ENCODE measurements around the gene TP53I3.
A peak's percentile ranks its signal among the peaks of the same experiment; 100 is the strongest.
"Not testable (repeated sequence)": the region's sequence is repeated elsewhere in the genome, so short reads cannot be mapped to it uniquely, and the experiment has no call there.

Gene TP53I3

GRCh38 chr2:24084386-24085199 is at the start of gene TP53I3:
Gene TP53I3, minus strand, starts transcription at chr2:24084834. Its CDS starts 508 bp downstream, at chr2:24084326.
- DNase-seq = peak; percentile 83

DNA sequence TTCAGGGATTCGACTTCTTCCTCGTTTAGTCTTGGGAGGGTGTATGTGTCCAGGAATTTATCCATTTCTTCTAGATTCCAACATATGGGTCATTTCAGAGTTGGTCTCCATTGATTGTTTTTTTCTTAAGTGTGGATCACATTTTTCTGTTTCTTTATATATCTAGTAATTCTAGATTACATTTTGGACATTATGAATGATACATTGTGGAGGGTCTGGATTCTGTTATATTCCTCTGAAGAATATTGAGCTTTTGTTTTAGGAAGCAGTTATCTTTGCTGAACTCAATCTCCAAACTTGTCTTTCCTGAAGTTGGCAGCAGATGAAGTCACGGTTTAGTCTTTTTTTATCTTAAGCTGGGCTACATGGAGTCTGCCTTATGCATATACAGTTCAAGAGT is 47.9 kb upstream of the TP53I3 start:
- DNase-seq = no peak

DNA sequence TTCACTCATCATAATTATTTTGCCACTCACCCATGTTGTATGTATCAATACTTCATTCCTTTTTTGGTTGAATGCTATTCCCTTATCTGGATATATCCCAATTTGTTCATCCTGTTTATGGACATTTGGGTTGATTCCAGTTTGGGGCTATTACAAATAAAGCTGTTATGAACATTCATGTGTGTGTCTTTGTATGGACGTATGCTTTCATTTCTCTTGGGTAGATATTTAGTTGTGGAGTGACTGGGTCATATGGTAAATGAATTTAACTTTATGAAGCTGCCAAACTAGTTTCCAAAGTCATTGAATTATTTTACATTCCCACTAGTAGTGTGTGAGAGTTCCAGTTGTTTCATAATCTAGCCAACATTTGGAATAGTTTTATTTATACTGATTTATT is 41.3 kb upstream of the TP53I3 start:
- DNase-seq = no peak

- no peak for DNase-seq
Measured at GRCh38 chr2:24123922-24124580, 39.4 kb upstream of the TP53I3 start.

DNA sequence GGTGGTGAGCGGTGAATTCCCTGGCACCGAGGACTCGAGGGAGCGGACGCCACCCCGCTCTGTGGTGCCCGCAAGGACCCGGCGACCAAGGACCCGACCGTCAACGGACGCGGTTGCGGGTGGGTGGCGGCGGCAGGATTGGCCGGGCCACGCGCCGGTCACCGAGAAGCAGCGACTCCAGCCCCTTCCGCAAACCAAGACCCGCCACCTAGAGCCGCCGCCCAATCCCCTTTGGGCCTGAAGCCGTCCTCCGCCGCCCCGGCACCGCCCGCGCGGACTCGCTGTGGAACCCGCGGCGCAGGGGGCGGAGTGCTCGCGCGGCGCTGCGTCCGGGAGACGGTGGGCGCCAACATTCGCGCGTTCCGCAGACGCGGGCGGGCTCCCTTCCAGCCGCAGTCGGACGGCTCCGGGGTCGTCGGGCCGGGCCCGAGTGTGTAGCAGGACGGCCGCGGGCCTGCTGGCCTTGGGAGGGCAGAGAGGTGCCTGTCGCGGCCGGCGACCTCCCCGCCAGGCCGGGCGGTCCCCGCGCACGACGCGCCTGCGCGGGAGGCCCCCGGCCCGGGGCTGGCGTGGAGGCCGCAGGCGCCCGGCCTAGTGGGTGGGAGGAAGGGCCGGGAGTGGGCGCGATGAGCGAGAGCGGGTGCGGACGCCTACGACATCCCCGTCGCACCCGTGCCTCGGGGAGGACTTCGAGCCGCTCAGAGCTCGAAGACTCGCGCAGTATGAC is 38.7 kb upstream of the TP53I3 start, which contains the start of the genes FAM228B and PFN4:
FAM228B (plus strand) TSS at position 275 of the 727 bp plus-strand sequence. CDS start 893 bp downstream, outside the sequence.
PFN4 (minus strand) TSS at position 140 of the 727 bp plus-strand sequence. CDS start 799 bp downstream, outside the sequence.
- peak; percentile 61 for DNase-seq

GRCh38 chr2:24122366-24123194 is 37.9 kb upstream of the TP53I3 start:
- DNase-seq = no peak

DNA sequence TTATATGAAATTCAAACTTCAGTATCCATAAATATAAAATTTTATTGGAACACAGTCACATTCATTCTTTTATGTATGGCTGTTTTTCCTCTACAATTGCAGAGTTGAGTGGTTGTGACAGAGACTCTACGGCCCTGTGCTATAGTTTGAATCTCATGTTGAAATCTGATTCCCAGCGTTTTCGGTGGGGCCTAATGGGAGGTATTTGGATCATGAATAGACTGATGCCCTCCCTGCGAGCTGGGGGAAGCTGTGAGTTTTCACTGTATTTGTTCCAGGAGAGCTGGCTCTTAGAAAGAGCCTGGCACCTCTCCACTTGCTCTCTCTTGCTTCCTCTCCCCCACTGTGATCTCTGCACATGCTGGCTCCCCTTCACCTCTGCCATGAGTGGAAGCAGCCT is 36.8 kb upstream of the TP53I3 start:
- no peak for DNase-seq

DNA sequence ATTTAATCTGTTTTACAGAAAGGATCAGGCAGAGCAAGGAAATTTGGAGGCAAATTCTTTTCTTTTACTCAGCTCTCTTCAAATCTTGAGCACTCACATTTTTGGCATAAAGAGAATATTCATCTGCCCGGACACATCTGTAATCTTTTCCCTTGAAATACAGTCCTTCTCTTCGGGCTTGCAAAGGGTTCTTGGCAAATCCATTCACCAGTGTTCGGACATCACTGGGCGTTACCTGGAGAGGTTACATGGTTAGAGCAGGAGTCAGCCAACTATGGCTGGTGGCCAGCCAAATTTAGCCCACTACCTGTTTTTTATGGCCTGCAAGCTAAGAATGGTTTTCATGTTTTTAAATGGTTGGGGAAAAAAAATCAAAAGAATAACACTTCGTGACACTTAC is 36.4 kb upstream of the TP53I3 start:
- no peak for DNase-seq

DNA sequence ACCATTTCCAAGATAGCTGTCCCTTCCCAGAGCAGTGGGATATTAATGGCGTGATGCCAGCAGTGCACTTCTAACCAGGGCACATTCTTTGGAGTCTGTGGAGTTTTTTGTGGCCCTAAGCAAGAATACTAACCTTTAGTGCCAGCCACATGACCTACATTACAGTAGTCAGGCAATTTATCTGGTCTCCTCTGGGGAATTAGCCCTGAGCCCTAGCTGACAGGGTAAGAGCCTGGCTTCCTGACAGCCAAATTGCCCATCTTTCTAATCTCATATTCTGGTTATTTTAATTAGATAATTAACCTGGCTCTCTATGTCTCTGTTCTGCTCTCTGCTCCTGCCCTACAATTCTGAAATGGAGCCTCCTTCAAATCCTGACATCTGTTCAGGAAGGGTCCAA is 33.3 kb upstream of the TP53I3 start:
- no peak for DNase-seq

DNA sequence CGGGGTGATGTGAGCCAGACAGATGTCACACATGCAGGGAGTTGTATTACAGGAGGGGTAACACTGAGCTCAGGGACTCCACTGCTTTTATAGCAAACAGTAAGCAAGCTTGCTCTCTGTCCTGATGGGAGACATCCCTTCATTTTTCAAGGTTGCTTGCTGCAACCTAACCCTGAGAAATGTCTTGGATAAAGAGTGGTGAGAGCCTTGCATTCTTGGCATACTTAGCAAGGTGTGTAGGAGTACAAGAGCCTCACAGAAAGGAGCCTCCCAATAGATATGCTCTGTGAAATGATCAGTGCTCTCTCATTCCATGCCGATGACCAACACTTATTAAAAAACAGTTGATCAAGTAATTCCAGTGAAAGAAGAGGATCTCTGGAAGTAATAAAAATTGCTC is 30.4 kb upstream of the TP53I3 start:
- no peak for DNase-seq

- DNase-seq = no peak
Measured at GRCh38 chr2:24111407-24111901, 26.8 kb upstream of the TP53I3 start.

DNA sequence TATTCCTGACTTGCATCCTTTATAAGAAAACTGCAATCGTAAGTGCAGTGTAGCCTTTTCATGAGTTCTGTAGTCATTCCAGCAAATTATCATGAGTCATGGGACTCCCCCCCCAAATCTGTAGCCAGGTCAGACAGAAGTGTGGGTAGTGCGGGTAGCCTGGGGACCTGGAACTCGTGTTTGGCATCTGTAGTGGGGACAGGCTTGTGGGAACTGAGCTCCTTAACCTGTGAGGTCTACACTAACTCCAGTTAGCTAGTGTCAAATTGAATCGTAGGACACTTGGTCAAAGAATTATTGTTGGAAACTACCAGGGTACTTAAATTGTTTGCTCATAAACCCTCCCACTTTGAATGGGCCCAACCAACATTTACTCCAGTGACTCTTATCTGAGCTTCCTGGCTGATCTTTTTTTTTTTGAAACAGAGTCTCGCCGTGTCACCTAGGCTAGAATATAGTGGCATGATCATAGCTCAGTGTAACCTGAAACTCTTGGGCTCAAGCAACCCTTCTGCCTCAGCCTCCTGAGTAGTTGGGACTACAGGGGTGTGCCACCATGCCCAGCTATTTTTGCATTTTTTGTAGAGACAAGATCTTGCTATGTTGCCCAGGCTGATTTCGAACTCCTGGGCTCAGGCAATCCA is 26.1 kb upstream of the TP53I3 start:
- no peak for DNase-seq

DNA sequence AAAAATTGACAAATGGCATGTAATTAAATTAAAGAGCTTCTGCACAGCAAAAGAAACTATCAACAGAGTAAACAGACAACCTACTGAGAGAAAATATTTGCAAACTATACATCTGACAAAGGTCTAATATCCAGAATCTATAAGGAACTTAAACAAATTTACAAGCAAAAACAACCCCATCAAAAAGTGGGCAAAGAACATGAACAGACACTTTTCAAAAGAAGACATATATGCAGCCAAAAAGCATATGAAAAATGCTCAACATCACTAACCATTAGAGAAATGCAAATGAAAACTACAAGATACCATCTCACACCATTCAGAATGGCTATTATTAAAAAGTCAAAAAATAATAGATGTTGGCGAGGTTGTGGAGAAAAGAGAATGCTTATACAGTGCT is 24.8 kb upstream of the TP53I3 start:
- DNase-seq = not testable (repeated sequence)

- no peak for DNase-seq
Measured at GRCh38 chr2:24107336-24107735, 22.7 kb upstream of the TP53I3 start.

GRCh38 chr2:24106786-24107185 is 22.2 kb upstream of the TP53I3 start:
- DNase-seq = no peak

- DNase-seq = no peak
Measured at GRCh38 chr2:24105816-24106215, 21.2 kb upstream of the TP53I3 start.

- DNase-seq = no peak
Measured at GRCh38 chr2:24104906-24105305, 20.3 kb upstream of the TP53I3 start.

DNA sequence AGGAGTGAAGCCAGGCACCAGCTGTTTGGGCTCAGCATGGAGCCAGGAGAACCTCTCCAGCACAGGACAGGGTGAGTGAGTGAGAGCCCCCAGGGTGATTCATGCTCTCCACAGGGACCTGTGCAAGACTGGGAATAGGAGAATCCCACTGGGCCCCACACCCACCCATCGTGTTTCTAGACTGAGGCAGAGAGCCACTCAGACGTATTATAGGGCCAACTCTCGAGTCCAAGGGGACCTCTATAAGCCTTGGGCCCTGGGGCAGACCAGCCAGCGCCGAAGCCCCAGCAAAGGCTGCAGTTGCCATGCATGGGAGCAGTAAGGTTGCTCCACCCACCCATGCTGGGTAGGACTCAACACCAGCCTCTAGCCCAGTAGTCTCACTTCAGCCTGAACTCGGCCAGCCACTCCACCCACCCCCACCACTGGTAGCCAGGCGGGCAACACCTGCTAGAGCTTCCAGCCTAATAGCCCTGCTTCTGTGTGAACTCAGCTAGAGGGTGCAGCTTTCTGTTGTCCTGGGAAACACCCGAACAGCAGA is 19.5 kb upstream of the TP53I3 start:
- no peak for DNase-seq

DNA sequence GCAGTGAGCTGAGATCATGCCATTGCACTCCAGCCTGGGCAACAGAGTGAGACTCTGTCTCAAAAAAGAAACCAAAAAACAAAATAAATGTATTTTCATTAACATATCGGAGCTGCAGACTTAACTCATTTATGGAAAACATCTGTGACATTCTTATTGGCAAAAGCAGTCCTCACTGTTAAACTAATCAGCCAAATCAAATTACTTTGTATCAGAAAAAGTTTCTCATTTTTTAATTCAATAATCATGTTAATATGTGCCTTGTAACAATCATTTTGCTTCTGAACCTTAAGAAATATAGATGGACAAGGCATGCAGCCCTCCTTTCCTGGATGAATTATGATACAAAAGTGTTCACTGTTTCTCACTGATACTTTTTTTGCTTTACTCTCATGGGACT is 18.0 kb upstream of the TP53I3 start:
- DNase-seq = no peak

GRCh38 chr2:24101992-24102391 is 17.4 kb upstream of the TP53I3 start:
- DNase-seq = no peak

GRCh38 chr2:24100732-24101131 is 16.1 kb upstream of the TP53I3 start:
- DNase-seq = not testable (repeated sequence)

Measured in stimulated activated CD4-positive, alpha-beta T cell treated with anti-CD3 and anti-CD28 coated beads, Interleukin-4, amount 100 ng/mL, for 1 hour (primary cell).